Suprapubic skin (tissue), 4 donors: ENCODE measurements around the gene ATG14.

Source experiments
- EP300 ChIP-seq: sonication (generic); formaldehyde crosslinking; IDR thresholded peaks from one replicate; pipeline ENCODE4 v1.6.1; 2017; ENCODE audit warnings: antibody characterized with exemption
- POLR2A ChIP-seq, 2 donors: fragments of 450-650 bp; IDR thresholded peaks; one replicate each; pipeline ENCODE4 v1.6.1; 2017; ENCODE audit warnings: antibody characterized with exemption in 2 of 2, mild to moderate bottlenecking in 2 of 2, moderate library complexity in 2 of 2
- POLR2AphosphoS5 ChIP-seq, 3 donors: sonication (generic); formaldehyde crosslinking; IDR thresholded peaks; one replicate each; pipeline ENCODE4 v1.6.1; 2017; ENCODE audit warnings: antibody characterized with exemption in 3 of 3
- TF ChIP-seq, protein P1 (sequence below), 2 donors: fragments of 200-600 bp in 1 of 2; fragments of 450-650 bp in 1 of 2; sonication (generic) in 1 of 2; IDR thresholded peaks; one replicate each; pipeline ENCODE4 v1.5.1; 2016 to 2019; ENCODE audit warnings: antibody characterized with exemption in 2 of 2, mild to moderate bottlenecking in 1 of 2, moderate library complexity in 1 of 2

DNA sequence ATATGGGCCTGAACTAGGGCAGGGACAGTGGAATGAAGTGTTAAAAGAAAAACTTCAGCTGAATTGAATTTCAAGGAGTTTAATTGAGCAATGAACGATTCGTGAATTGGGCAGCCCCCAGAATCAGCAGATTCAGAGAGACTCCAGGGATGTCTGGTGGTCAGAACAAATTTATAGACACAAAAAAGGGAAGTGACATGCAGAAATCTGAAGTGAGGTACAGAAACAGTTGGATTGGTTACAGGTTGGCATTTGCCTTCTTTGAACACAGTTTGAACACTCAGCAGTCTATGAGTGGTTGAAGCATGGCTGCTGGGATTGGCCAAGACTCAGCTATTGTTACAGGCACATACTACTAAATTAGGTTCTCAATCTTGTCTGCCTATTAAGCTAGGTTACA is 38.5 kb upstream of the ATG14 start:
- TF ChIP-seq, protein P1, sequence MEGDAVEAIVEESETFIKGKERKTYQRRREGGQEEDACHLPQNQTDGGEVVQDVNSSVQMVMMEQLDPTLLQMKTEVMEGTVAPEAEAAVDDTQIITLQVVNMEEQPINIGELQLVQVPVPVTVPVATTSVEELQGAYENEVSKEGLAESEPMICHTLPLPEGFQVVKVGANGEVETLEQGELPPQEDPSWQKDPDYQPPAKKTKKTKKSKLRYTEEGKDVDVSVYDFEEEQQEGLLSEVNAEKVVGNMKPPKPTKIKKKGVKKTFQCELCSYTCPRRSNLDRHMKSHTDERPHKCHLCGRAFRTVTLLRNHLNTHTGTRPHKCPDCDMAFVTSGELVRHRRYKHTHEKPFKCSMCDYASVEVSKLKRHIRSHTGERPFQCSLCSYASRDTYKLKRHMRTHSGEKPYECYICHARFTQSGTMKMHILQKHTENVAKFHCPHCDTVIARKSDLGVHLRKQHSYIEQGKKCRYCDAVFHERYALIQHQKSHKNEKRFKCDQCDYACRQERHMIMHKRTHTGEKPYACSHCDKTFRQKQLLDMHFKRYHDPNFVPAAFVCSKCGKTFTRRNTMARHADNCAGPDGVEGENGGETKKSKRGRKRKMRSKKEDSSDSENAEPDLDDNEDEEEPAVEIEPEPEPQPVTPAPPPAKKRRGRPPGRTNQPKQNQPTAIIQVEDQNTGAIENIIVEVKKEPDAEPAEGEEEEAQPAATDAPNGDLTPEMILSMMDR (IDR thresholded peaks at IDR 0.05): no peak
- TF ChIP-seq POLR2AphosphoS5 (IDR thresholded peaks at IDR 0.05) (no peak), POLR2A (IDR thresholded peaks at IDR 0.05) (no peak), EP300 (no peak)
